ENCODE measurements around the gene ZNF487.
"Not testable (repeated sequence)": the region's sequence is repeated elsewhere in the genome, so short reads cannot be mapped to it uniquely, and the experiment has no call there.

The ZNF487 gene

DNA sequence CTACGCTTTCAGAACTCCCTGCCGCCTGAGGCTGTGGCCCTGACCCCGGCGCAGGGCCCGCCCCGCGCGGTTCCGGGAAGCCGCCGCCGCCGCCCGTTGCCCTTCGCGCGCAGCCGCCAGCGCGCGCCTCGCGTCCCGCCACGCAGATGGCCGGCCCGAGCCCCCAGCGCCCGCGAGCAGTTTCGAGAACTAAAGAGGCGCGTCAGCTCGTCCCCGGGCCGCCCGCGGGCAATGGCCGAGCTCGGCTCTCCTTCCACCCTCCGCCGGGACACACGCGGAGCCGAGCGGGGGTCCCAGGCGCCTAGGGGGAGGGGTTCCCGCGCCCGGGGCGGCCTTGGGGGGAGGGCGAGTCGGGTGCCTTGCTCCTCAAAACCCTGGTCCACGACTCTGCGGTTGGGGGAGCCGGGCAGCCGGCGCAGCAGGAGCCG lies 29.7 kb upstream of the ZNF487 start:
- DNase-seq, result no peak

DNA sequence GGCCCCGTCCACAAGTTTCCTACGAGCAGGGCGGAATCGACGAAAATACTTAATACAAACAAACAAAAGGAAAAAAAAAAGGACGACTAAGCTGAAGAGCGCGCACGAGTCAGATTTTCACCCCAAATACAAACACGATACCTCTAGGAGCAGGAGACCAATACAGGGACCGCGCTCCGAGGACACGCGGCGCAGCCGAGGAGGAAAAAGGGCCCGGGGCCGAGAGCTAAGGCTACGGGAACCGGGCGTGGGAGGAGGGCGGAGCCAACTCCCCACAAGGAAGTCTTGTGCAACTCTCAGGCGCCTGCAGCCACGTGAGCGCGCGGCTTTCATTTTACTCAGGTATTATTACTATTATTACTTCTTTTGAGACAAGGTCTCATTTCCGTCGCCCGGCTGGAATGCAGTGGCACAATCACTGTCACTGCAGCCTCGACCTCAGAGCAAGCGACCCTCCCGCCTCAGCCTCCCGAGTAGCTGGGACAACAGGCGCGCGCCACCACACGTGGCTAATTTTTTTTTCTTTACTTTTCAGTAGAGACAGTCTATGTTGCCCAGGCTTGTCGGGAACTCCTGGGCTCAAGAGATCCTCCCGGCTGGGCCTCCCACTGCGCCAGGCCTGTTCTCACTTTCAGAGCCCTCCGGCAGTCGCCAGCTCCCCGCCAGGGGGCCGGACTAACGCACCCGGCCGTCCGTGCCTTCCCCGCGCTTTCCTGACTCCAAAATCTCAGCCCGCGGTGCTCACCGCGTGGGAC lies 29.2 kb upstream of the ZNF487 start:
- DNase-seq, result peak; percentile 90

DNA sequence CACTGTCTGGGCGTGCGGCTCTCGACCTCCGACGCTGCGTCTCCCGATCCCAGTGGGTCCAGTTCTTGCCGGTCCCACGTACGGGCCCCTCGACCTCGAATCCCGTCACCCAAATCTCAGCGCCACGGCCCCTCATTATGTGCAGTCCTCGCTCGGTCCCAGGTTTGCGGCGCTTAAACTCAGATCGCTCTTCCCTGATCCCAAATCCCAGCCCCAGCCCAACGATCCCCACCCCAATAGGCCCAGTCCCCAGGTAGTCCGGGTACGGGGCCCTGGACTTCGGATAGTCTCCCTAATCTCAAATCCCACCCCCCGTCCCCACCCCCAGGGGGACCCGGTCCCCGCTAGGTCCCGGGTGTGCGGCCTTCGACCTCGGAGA lies 28.6 kb upstream of the ZNF487 start:
- no peak for DNase-seq

- peak; percentile 90 for DNase-seq
Measured at GRCh38 chr10:43408710-43409384, 28.1 kb upstream of the ZNF487 start, which contains the start of gene HNRNPF. HNRNPF (minus strand) TSS chr10:43409186; CDS start chr10:43387884, 21,302 bp downstream.

- no peak for DNase-seq
Measured at GRCh38 chr10:43409385-43410109, 27.4 kb upstream of the ZNF487 start.

DNA sequence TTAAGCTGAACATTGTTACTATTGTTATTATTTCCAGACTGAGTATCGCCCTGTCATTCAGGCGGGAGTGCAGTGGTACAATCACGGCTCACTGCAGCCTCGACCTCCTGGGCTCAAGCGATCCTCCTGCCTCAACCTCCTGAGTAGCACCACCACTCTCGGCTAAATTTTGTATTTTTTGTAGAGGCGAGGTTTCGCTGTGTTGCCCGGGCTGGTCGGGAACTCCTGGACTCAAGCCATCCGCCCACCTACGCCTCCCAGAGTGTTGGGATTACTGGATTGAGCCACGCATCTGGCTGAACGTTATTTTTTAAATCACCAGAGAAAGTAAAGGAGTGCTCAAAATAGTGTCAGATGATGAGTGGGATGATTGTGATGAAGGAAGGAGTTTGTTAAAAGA lies 26.6 kb upstream of the ZNF487 start:
- DNase-seq, result no peak

- no peak for DNase-seq
Measured at GRCh38 chr10:43411536-43411935, 25.4 kb upstream of the ZNF487 start.

DNA sequence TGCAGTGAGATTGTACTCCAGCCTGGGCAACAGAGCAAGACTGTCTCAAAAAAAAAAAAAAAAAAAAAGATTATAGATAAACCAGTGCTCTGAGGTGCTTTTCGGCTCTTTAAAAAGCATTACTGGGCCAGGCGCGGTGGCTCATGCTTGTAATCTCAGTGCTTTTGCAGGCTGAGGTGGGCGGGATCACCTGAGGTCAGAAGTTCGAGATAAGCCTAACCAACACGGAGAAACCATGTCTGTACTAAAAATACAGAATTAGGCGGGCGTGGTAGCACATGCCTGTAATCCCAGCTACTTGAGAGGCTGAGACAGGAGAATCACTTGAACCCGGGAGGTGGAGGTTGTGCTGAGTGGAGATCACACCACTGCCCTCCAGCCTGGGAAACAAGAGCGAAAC lies 21.4 kb upstream of the ZNF487 start:
- DNase-seq, result no peak

- peak; percentile 99 for DNase-seq
Measured at GRCh38 chr10:43417950-43418768, 18.8 kb upstream of the ZNF487 start.

DNA sequence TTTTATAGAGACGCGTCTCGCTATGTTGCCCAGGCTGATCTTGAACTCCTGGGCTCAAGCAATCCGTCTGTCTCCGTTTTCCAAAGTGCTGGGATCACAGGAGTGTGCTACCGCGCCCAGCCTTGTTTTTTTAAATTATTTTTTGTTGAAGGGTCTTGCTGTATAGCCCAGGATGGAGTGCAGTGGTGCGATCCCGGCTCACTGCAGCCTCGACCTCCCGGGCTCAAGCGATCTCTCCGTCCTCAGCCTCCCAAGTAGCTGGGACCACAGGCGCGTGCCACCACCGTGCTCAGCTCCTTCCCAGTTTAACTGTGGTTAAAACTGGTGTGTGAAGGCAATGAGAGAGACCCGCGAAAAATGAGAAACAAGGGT lies 16.9 kb upstream of the ZNF487 start:
- no peak for DNase-seq

GRCh38 chr10:43420369-43421200 lies 16.3 kb upstream of the ZNF487 start:
- peak; percentile 95 for DNase-seq

- no peak for DNase-seq
Measured at GRCh38 chr10:43421201-43421507, 15.8 kb upstream of the ZNF487 start.

DNA sequence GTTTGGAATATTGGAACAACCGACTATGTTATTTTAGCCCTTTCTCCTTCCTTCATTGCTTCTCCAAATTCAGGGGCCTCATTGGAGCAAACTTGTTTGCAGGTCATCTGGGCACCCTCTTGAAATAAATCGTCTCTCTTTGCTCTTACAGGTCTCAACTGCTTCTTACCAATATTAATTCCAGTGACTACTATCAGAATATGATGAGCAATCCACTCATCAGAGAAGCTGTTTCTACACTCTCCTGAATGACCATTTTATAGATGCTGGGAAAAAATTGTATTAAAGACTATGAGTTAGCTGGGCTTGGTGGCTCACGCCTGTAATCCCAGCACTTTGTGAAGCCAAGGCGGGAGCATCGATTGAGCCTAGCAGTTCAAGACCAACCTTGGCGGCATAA lies 15.4 kb upstream of the ZNF487 start:
- no peak for DNase-seq

DNA sequence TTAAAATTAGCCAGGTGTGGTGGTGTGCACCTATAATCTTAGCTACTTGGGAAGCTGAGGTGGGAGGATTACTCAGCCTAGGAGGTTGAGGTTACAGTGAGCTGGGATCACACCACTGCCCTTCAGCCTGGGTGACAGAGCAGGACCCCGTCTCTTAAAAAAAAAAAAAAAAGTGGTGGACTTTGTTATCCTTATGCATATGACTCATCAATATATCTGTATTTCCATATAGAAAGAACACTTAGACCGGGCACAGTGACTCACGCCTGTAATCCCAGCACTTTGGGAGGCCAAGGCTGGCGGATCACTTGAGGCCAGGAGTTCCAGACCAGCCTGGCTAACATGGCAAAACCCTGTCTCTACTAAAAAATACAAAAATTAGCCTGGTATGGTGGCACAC lies 15.0 kb upstream of the ZNF487 start:
- DNase-seq, result not testable (repeated sequence)

GRCh38 chr10:43424416-43424815 lies 12.5 kb upstream of the ZNF487 start:
- peak; percentile 69 for DNase-seq

DNA sequence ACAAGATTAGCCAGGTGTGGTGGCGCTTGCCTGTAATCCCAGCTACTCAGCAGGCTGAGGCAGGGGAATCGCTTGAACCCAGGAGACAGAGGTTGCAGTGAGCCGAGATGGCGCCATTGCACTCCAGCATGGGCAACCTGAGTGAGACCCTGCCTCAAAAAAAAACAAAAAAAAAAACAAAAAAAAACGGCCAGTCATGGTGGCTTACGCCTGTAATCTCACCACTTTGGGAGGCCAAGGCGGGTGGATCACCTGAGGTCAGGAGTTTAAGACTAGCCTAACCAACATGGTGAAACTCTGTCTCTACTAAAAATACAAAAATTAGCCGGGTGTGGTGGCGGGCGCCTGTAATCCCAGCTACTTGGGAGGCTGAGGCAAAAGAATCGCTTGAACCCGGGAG lies 10.4 kb upstream of the ZNF487 start:
- not testable (repeated sequence) for DNase-seq

GRCh38 chr10:43427166-43427825 lies 9.6 kb upstream of the ZNF487 start:
- no peak for DNase-seq

DNA sequence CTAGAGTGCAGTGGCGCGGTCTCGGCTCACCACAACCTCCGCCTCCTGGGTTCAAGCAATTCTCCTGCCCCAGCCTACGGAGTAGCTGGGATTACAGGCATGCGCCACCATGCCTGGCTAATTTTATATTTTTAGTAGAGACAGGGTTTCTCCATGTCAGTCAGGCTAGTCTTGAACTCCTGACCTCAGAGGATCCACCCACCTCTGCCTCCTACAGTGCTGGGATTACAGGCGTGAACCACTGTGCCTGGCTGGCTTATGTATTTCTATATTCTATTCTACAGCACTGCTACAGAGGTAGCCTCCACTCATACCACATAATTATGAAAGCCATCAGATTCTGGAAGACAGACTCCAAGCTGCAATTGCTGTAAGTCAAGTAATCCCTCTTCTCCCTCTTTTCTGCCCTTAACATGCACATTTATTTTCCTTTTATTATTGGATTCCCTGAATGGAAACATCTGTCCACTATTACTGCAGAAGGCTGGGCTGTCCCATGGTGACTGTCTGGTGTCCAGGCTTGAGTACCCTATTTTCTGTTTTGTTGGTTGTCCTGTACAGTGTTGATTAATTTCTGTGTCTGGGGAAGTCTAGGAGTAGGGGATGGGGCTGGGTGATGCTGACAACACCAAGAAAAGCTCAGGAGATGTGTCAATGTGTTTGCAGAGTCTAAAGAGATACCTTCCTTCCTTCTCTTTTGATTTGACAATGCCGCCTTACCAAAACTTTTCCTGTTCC lies 5.8 kb upstream of the ZNF487 start:
- DNase-seq, result peak; percentile 86

- no peak for DNase-seq
Measured at GRCh38 chr10:43437141-43437870, 395 bp downstream of the ZNF487 start.

DNA sequence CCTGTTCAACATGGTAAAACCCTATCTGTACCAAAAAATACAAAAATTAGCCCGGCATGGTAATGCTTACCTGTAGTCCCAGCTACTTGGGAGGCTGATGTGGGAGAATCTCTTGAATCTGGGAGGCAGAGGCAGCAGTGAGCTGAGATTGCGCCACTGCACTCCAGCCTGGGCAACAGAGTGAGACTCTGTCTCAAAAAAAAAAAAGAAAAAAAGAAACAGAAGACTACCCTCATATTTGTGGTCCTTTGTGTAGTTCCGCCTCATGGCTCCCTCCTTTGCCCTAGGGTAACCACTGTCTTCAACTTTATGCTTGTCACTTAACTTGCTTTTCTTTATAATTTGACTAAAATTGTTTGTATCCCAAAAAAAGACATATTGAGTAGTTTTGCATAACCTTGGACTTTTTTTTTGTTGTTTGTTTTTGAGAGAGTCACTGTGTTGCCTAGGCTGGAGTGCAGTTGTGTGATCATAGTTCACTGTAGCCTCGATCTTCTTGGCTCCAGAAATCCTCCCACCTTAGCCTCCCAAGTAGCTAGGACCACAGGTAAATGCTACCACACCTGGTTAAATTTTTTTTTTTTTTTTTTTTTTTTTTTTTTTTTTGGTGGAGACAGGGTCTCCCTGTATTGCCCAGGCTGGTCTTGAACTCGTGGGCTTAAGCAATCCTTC lies 3.7 kb downstream of the ZNF487 start:
- no peak for DNase-seq

Measured in MV-4-11 (cell line).